Activated gamma-delta T cell treated with anti-CD3 and anti-CD28 coated beads, Interleukin-2, amount 50 U/mL, for 16 hours (primary cell): Measurements from ENCODE around the gene RASA3.

Experiments used
- DNase-seq: peaks from one replicate; pipeline ENCODE4 v3.0.0-alpha.2; 2020; ENCODE audit warnings: low read depth

Gene RASA3

GRCh38 chr13:113967729-113968462 is 164.5 kb downstream of the RASA3 start:
- DNase-seq: no peak

DNA sequence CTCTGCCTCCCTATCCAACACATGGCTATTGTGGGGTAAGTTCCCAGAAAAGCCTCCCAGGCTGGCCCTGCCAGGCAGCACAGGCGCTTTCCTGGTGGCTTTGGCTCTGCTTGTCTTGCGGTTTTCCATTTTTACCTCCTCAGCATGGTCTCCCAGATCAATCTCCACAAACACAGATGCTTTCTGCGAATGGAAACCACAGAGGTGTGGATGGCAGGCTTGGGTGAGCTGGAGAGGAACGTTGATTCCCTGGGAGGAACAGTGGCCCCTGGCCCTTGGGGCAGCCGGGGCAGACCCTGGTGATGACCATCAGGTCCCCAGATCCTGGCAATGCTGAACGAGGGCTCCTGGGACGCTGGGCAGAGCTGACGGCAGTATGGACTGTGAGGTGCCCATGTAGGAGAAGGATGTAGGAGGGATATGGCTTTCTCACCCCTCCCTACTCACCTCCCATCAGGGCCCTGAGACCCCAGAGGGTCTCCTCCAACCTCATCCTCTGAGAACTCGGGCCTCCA is 165.2 kb downstream of the RASA3 start:
- DNase-seq: no peak

GRCh38 chr13:113965968-113966884 is 166.2 kb downstream of the RASA3 start:
- no peak for DNase-seq

DNA sequence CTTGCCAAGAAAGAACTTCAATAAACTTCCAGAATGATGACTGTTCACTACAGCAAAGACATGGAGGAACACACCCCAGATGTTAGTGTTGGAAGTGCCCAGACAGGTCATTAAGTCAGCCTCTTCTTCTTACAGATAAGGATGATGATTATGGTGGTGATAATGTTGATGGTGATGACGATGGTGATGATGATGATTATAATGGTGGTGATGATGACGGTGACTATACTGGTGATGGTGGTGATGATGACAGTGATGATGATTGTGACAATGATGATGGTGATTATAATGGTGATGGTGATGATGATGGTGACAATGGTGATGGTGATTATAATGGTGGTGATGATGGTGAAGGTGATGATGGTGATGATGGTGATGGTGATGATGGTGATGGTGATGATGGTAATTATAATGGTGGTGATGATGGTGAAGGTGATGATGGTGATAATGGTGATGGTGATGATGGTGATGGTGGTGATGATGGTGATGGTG is 167.0 kb downstream of the RASA3 start:
- no peak for DNase-seq

- DNase-seq: no peak
These were observed 168.0 kb downstream of the RASA3 start for GRCh38 chr13:113964251-113964995.

DNA sequence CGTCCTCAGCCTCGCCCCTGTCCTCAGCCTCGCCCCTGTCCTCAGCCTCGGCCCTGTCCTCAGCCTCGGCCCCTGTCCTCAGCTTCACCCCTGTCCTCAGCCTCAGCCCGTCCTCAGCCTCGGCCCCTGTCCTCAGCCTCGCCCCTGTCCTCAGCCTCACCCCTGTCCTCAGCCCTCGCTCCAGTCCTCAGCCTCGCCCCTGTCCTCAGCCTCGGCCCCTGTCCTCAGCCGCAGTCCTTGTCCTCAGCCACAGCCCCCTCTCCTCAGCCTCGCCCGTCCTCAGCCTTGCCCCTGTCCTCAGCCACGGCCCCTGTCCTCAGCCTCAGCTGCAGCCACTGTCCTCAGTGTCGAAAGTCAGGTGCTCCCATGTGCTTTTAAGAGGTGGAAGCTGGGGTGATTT is 169.0 kb downstream of the RASA3 start:
- DNase-seq: no peak

GRCh38 chr13:113962975-113963374 is 169.4 kb downstream of the RASA3 start:
- no peak for DNase-seq

GRCh38 chr13:113962386-113962785 is 170.0 kb downstream of the RASA3 start:
- no peak for DNase-seq

- no peak for DNase-seq
These were observed 172.0 kb downstream of the RASA3 start for GRCh38 chr13:113960276-113960948.

DNA sequence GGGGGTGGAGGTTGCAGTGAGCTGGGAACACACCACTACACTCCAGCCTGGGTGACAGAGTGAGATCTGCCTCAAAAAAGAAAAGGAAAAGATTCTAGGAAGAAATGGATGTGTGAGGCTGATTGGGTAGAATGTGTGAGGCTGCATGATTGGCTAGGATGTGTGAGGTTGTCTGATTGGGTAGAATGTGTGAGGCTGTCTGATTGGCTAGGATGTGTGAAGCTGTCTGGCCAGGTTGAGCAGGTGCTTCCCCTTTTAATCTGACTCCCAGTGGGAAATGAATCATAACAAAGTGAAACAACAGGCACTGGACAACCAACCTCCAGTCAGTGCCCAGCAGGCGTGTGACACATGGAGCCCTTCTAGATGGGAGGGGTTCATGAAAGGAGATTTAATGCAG is 173.2 kb downstream of the RASA3 start:
- no peak for DNase-seq

DNA sequence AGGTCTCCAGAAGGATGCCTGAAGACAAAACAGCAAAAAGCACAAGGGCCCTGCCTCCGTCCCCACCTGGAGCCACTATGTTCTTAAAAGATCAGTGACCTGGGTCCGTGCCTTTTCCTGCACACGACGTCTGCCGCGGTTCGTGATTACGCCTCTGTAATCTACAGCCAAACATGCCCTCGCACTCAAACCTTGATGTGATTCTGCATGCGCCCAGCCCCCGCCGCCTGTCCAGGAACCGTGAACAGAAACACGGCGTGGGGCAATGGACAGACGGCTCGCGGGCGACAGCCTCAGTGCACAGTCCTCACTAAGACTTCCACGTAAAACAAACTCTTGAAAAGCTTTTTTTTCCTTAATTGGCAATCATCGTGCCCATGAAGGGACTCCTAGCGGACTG is 174.1 kb downstream of the RASA3 start:
- no peak for DNase-seq

- no peak for DNase-seq
These were observed 175.9 kb downstream of the RASA3 start for GRCh38 chr13:113956571-113956970.

DNA sequence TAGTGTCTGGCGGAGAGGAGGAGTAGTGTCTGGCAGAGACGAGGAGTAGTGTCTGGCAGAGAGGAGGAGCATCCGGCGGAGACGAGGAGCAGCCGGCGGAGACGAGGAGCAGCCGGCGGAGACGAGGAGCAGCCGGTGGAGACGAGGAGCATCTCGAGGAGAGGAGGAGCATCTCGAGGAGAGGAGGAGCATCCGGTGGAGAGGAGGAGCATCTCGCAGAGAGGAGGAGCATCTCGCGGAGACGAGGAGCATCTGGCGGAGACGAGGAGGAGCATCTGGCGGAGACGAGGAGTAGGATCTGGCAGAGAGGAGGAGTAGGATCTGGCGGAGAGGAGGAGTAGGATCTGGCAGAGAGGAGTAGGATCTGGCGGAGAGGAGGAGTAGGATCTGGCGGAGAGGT is 176.7 kb downstream of the RASA3 start:
- DNase-seq: no peak

DNA sequence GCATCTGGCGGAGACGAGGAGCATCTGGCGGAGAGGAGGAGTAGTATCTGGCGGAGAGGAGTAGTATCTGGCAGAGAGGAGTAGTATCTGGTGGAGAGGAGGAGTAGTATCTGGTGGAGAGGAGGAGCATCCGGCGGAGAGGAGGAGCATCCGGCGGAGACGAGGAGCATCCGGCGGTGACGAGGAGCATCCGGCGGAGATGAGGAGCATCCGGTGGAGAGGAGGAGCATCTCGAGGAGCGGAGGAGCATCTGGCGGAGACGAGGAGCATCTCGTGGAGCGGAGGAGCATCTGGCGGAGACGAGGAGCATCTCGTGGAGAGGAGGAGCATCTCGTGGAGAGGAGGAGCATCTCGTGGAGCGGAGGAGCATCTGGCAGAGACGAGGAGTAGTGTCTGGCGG is 177.2 kb downstream of the RASA3 start:
- no peak for DNase-seq

DNA sequence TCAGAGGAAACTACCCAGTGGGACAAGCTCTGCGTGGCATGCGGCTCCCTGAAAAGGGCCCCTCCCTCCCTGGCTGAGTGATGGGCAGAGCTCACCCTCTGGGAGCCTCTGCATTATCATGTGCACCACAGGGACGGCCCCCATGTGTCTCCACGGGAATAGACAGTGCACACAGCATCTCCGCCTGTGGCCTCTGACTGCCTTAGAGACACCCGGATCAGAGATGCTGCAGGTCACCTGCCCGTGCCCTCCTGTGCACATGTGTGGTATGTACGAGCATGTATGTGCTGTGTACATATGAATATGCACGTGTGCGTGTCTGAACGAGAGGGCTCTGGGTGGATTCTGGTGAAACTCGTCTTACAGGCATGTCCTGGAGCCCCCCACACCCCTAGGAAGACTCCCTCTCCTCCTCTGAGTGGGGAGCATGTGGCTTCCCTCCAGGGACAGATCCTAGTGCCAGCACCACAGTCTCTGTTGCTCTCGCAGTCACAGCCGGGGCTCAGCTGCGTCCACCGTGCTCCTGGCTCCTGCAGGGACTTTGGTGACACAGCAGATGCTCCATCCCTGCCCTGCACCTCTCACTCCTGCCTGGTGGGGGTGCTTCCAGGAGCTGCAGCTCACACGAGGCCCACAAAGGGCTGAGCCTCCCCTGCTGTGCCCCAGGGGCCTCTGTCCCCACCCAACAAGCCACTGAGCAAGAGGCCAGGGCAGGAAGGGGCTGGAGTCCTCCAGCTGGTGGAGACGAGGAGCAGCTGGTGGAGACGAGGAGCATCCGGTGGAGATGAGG is 178.2 kb downstream of the RASA3 start:
- DNase-seq: no peak

DNA sequence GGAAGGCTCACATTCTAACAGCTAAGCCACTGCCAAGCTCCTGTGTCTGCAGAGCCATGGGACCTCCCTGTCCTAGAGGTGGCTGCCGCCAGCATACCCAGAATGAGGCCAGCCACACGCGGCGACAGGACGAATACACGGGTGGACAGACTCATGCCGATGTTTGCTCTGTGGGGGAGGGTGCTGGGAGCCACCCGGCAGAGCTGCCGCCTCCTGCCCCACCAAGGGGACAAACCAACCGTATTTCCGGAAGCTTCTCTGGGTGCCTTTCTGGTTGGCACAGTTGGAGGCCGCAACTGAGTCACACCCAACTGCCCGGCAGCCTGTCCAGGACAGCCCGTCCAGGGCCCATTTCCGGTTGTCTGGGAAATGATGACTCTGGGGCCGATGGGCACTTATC is 178.9 kb downstream of the RASA3 start:
- no peak for DNase-seq

- DNase-seq: no peak
These were observed 179.4 kb downstream of the RASA3 start for GRCh38 chr13:113952983-113953520.

GRCh38 chr13:113952151-113952982 is 180.1 kb downstream of the RASA3 start:
- no peak for DNase-seq

GRCh38 chr13:113951246-113951999 is 181.0 kb downstream of the RASA3 start:
- DNase-seq: no peak
